HCT116 (cell line): ENCODE measurements around the gene TMEM201. TPM values are rescaled to one million over a fixed set of nuclear protein-coding genes. Genes with fewer than 3 reads are reported as not detected.
"Not testable (repeated sequence)": the region's sequence is repeated elsewhere in the genome, so short reads cannot be mapped to it uniquely, and the experiment has no call there.

Experiments used
- ATAC-seq: fragments of 200-7000 bp; cut with Tn5 transposase; 2 replicates; pipeline ENCODE4 v1.9.1; 2020; ENCODE audit warnings: mild to moderate bottlenecking, moderate library complexity
- BruUV-seq: library from RNA; stranded (reverse); fragments of 400-500 nt; replicated peaks from 2 replicates; lab custom pipeline; 2021; lab: Mats Ljungman, UMichigan
- CTCF ChIA-PET: fragments of 300-600 bp; sonication (Branson Sonifier 250); formaldehyde crosslinking; loops from one replicate; lab custom pipeline; 2021; ENCODE audit warnings: antibody characterized with exemption; lab: Charles Lee
- POLR2A ChIA-PET: fragments of 300-600, 350-600 bp; sonication (Branson Sonifier 250); formaldehyde crosslinking; loops from one replicate; lab custom pipeline; 2021; ENCODE audit warnings: antibody characterized with exemption; lab: Charles Lee
- RAD21 ChIA-PET, 2 experiments: fragments of 300-600 bp; sonication (Branson Sonifier 250); formaldehyde crosslinking; loops; one replicate each; lab custom pipeline; 2023; ENCODE audit warnings: low total read pairs in 2 of 2; ENCODE audit not compliant: uncharacterized antibody in 2 of 2, unreplicated experiment in 2 of 2, low non-redundant PET in 1 of 2; lab: Charles Lee
- DNase-seq: peaks from one replicate; pipeline ENCODE4 v3.0.0-alpha.2; 2010; ENCODE audit warnings: low read depth, low spot score
- H2AFZ ChIP-seq: fragments of 200-600 bp; shearing (Covaris generic), sonication (generic); 2 replicates; pipeline ENCODE4 v1.6.1; 2017; ENCODE audit warnings: low read depth, mixed run types, mixed read lengths, antibody characterized with exemption, low read length; ENCODE audit not compliant: poor library complexity, severe bottlenecking
- H3K27ac ChIP-seq: 2 replicates; pipeline ENCODE4 v1.5.1; 2012; ENCODE audit warnings: low read depth, low read length
- H3K27me3 ChIP-seq: fragments of 200-600 bp; sonication (generic); 2 replicates; pipeline ENCODE4 v1.6.1; 2016; ENCODE audit warnings: mixed run types, low read length, mixed read lengths; ENCODE audit not compliant: insufficient read depth
- H3K36me3 ChIP-seq, 2 experiments: fragments of 200-500 bp in 1 of 2; fragments of 200-600 bp in 1 of 2; sonication (Bioruptor generic) in 1 of 2; sonication (generic) in 1 of 2; 2 replicates each; pipeline versions ENCODE4 v1.5.1 to v1.6.1; 2014 to 2016; ENCODE audit warnings: low read length in 2 of 2, inconsistent platforms in 1 of 2, mixed read lengths in 1 of 2, mixed run types in 1 of 2; ENCODE audit not compliant: insufficient read depth in 2 of 2, control insufficient read depth in 1 of 2
- H3K4me1 ChIP-seq, 2 experiments: fragments of 200-600 bp in 1 of 2; sonication (generic) in 1 of 2; 2 replicates each; pipeline versions ENCODE4 v1.5.1 to v1.6.1; 2012 to 2017; ENCODE audit warnings: low read length in 2 of 2, inconsistent platforms in 1 of 2, mild to moderate bottlenecking in 1 of 2, mixed read lengths in 1 of 2, mixed run types in 1 of 2, moderate library complexity in 1 of 2; ENCODE audit not compliant: insufficient read depth in 2 of 2, control insufficient read depth in 1 of 2
- H3K4me2 ChIP-seq: fragments of 200-600 bp; sonication (generic); 2 replicates; pipeline ENCODE4 v1.6.1; 2017; ENCODE audit warnings: mixed run types, low read length, mixed read lengths
- H3K4me3 ChIP-seq, 2 experiments: fragments of 200-600 bp in 1 of 2; sonication (generic) in 1 of 2; replicated peaks in 1 of 2; 2 replicates each; pipeline ENCODE4 v1.5.1; 2011 to 2016; ENCODE audit warnings: low read length in 2 of 2, control low read depth in 1 of 2, low read depth in 1 of 2, mild to moderate bottlenecking in 1 of 2, mixed read lengths in 1 of 2, mixed run types in 1 of 2
- H3K79me2 ChIP-seq: fragments of 200-600 bp; sonication (generic); 2 replicates; pipeline ENCODE4 v1.6.1; 2017; ENCODE audit warnings: mild to moderate bottlenecking, mixed run types, low read length, moderate library complexity, mixed read lengths; ENCODE audit not compliant: insufficient read depth
- H3K9ac ChIP-seq: fragments of 200-600 bp; sonication (generic); 2 replicates; pipeline ENCODE4 v1.6.1; 2016; ENCODE audit warnings: low read length, mixed read lengths
- H3K9me2 ChIP-seq: fragments of 200-600 bp; sonication (generic), shearing (Covaris generic); 2 replicates; pipeline ENCODE4 v1.6.1; 2017; ENCODE audit warnings: mixed run types, mild to moderate bottlenecking, moderate library complexity; ENCODE audit not compliant: insufficient read depth
- H3K9me3 ChIP-seq, 2 experiments: fragments of 200-500 bp in 1 of 2; fragments of 200-600 bp in 1 of 2; sonication (Bioruptor generic) in 1 of 2; sonication (generic) in 1 of 2; 2 replicates each; pipeline ENCODE4 v1.6.1; 2014 to 2017; ENCODE audit warnings: low read length in 2 of 2, mixed read lengths in 2 of 2, inconsistent platforms in 1 of 2, low read depth in 1 of 2, mild to moderate bottlenecking in 1 of 2, mixed run types in 1 of 2, moderate library complexity in 1 of 2; ENCODE audit not compliant: control insufficient read depth in 1 of 2, insufficient read depth in 1 of 2
- H4K20me1 ChIP-seq: fragments of 200-600 bp; sonication (generic), shearing (Covaris generic); 2 replicates; pipeline ENCODE4 v1.6.1; 2017; ENCODE audit warnings: mixed run types, mild to moderate bottlenecking, moderate library complexity; ENCODE audit not compliant: insufficient read depth
- ATF3 ChIP-seq: IDR thresholded peaks from 2 replicates; pipeline ENCODE4 v1.6.1; 2012
- CBX3 ChIP-seq: IDR thresholded peaks from 2 replicates; pipeline ENCODE4 v1.6.1; 2012; ENCODE audit warnings: low read depth
- CEBPB ChIP-seq: IDR thresholded peaks from 2 replicates; pipeline ENCODE4 v1.6.1; 2012; ENCODE audit warnings: low read depth
- CTCF ChIP-seq, 3 experiments: fragments of 200-600 bp in 1 of 3; sonication (generic) in 1 of 3; IDR thresholded peaks in 2 of 3; conservative IDR thresholded peaks in 1 of 3; 2 replicates each; pipeline ENCODE4 v1.5.1; 2012 to 2017; ENCODE audit warnings: low read depth in 2 of 3, low read length in 2 of 3, antibody characterized with exemption in 1 of 3, borderline replicate concordance in 1 of 3, control low read depth in 1 of 3, mild to moderate bottlenecking in 1 of 3, mixed read lengths in 1 of 3, mixed run types in 1 of 3, moderate library complexity in 1 of 3; ENCODE audit not compliant: insufficient read depth in 1 of 3
- EGR1 ChIP-seq: IDR thresholded peaks from 2 replicates; pipeline ENCODE4 v1.6.1; 2012; ENCODE audit warnings: low read depth
- EZH2 ChIP-seq: fragments of 200-600 bp; sonication (generic); IDR thresholded peaks from 2 replicates; pipeline ENCODE4 v1.6.1; 2017; ENCODE audit warnings: antibody characterized with exemption, mixed run types
- JUND ChIP-seq: IDR thresholded peaks from 2 replicates; pipeline ENCODE4 v1.6.1; 2012
- MAX ChIP-seq: IDR thresholded peaks from 2 replicates; pipeline ENCODE4 v1.6.1; 2012
- RAD21 ChIP-seq: IDR thresholded peaks from 2 replicates; pipeline ENCODE4 v1.6.1; 2012; ENCODE audit warnings: low read depth, mild to moderate bottlenecking
- REST ChIP-seq: IDR thresholded peaks from 2 replicates; pipeline ENCODE4 v1.6.1; 2012; ENCODE audit warnings: low read depth
- ZBTB33 ChIP-seq: IDR thresholded peaks from 2 replicates; pipeline ENCODE4 v1.6.1; 2011; ENCODE audit warnings: mild to moderate bottlenecking, low read length, moderate library complexity; ENCODE audit not compliant: insufficient replicate concordance; ENCODE audit errors: extremely low read depth
- ZFX ChIP-seq: fragments of 450-650 bp; IDR thresholded peaks from 2 replicates; pipeline ENCODE4 v1.6.1; 2017
- intact Hi-C: fragments of 100-400 bp; cut with micrococcal nuclease; formaldehyde crosslinking; loops from 2 replicates; pipeline ENCODE4 v1.10.0; 2022
- total RNA-seq: library from RNA; stranded (reverse); gene quantifications from one replicate; pipeline ENCODE4 v1.2.1, GENCODE V29; 2021; ENCODE audit not compliant: unreplicated experiment

Gene TMEM201
- total RNA-seq, 1 experiment from 2014 or later, result 27.6 TPM

GRCh38 chr1:9624081-9624480 is 35.4 kb downstream of the TMEM201 start:
- Histone ChIP-seq H3K4me2 (no peak overlapping the region), H3K9me2 (no peaks in the 10 kb centered on the region), H3K27me3 (no peaks in the 10 kb centered on the region), H4K20me1 (no peaks in the 10 kb centered on the region), H3K27ac (no peak overlapping the region), H3K4me1 (peaks cover 0 to 17% of the 10 kb centered on the region in 2 experiments; a peak in 2 of 4 replicates), H3K36me3 (no peaks in the 10 kb centered on the region)
- DNase-seq, result no peak
- BruUV-seq, result no TSS peak
- POLR2A ChIA-PET, result no interaction called here
- no peak for TF ChIP-seq CTCF (IDR thresholded peaks at IDR 0.05 in 2 of 3, conservative IDR thresholded peaks at IDR 0.05 in 1 of 3; ENCODE audit: borderline replicate concordance in 1 of 3, insufficient read depth in 1 of 3, low read depth in 2 of 3, low read length in 2 of 3)
- no peak for TF ChIP-seq CBX3
- no peak for TF ChIP-seq MAX
- no peak for TF ChIP-seq CEBPB
- TF ChIP-seq ZBTB33, result no peak
- no peak for TF ChIP-seq ZFX
- no peak for TF ChIP-seq REST
- TF ChIP-seq RAD21, result no peak
- TF ChIP-seq EZH2, result no peak
- TF ChIP-seq JUND, result no peak
- TF ChIP-seq EGR1, result no peak
- TF ChIP-seq ATF3, result no peak
- TF ChIP-seq, all 23 proteins: peak for 0
- RAD21 ChIA-PET, result no interaction called here
- CTCF ChIA-PET, result no interaction called here
- no peak overlapping the region for H3K9ac ChIP-seq
- intact Hi-C loops, result no loop called here
- no peaks in the 10 kb centered on the region for H3K9me3 ChIP-seq
- H3K4me3 ChIP-seq, result no peak overlapping the region
- ATAC-seq, result no peak
- H3K79me2 ChIP-seq, result no peaks in the 10 kb centered on the region
- H2AFZ ChIP-seq, result no peak overlapping the region

- H3K9me3 ChIP-seq, H3K9me2 ChIP-seq, ATAC-seq, H3K79me2 ChIP-seq, H3K27ac ChIP-seq, H3K9ac ChIP-seq, RAD21 ChIA-PET, POLR2A ChIA-PET, BruUV-seq, H2AFZ ChIP-seq, H3K36me3 ChIP-seq, H3K4me2 ChIP-seq, CTCF ChIA-PET, H3K27me3 ChIP-seq, H3K4me3 ChIP-seq, H4K20me1 ChIP-seq, DNase-seq: not testable (repeated sequence)
- H3K4me1 ChIP-seq, result peaks cover 0 to 17% of the 10 kb centered on the region in 2 experiments; a peak in 2 of 4 replicates
- intact Hi-C loops, result loop anchor here (5.0 kb wide), 2 partner anchors 62 to 802 kb away; no protein-coding TSS in a partner anchor
Observed at GRCh38 chr1:9625030-9625429, 36.3 kb downstream of the TMEM201 start.
